ENCODE results near the gene HK3. TPM values are rescaled to one million over a fixed set of nuclear protein-coding genes. Genes with fewer than 3 reads are reported as not detected.
A peak's percentile ranks its signal among the peaks of the same experiment; 100 is the strongest.
"Not testable (repeated sequence)": the region's sequence is repeated elsewhere in the genome, so short reads cannot be mapped to it uniquely, and the experiment has no call there.

HK3 gene
- polyA plus RNA-seq, 2 of the 4 experiments (the other 2 are of a cell fraction) = 0.04 to 0.12 TPM

- no peak for ATAC-seq
- CTCF ChIA-PET = interaction anchor here (1.2 to 3.3 kb wide), 5 partner anchors 9 to 238 kb away, joined by 3 to 19 read pairs (median 4); no protein-coding TSS in a partner anchor
- WGBS (ENCODE audit: missing lambda C conversion rate) = 50% methylated on average over 11 of the region's 16 CpGs
Measured at GRCh38 chr5:176873541-176874172, 25.5 kb downstream of the HK3 start.

GRCh38 chr5:176873011-176873410, 26.1 kb downstream of the HK3 start:
- H3K4me1 ChIP-seq; DNase-seq (ENCODE audit: low read depth in 1 of 2, low spot score in 1 of 2); H3K9me3 ChIP-seq; H3K4me2 ChIP-seq; FAIRE-seq; H3K4me3 ChIP-seq; ATAC-seq; H3K27ac ChIP-seq: not testable (repeated sequence)
- ChIA-PET POLR2A (interaction anchor here (0.7 kb wide), 1 partner anchor 226 kb away, joined by 5 read pairs; the partner anchor contains the start of gene TSPAN17), CTCF (interaction anchor here (1.2 to 3.3 kb wide), 4 partner anchors 9 to 215 kb away, joined by 3 to 19 read pairs (median 4); no protein-coding TSS in a partner anchor)
- 21% methylated on average over 2 of the region's 2 CpGs for WGBS (ENCODE audit: missing lambda C conversion rate)

More at GRCh38 chr5:176873541-176874172, 25.5 kb downstream of the HK3 start:
- POLR2A ChIA-PET = interaction anchor here (0.7 kb wide), 1 partner anchor 226 kb away, joined by 5 read pairs; the partner anchor contains the start of gene TSPAN17
- DNase-seq (ENCODE audit: low read depth in 1 of 2, low spot score in 1 of 2) (no peak), FAIRE-seq (no peak)
- H3K9me3 ChIP-seq = no peaks in the 10 kb centered on the region
- 0 out of 3 replicates have a peak, but pooled peaks cover 8% of the 10 kb centered on the region for H3K4me1 ChIP-seq
- no peak overlapping the region for H3K27ac ChIP-seq
- H3K4me3 ChIP-seq = no peak overlapping the region
- TF ChIP-seq REST (IDR thresholded peaks at IDR 0.05) (no peak), POLR2AphosphoS2 (conservative IDR thresholded peaks at IDR 0.05; ENCODE audit: low read length) (no peak), ESRRA (IDR thresholded peaks at IDR 0.05; ENCODE audit: borderline replicate concordance, low read length) (no peak), MAX (IDR thresholded peaks at IDR 0.05) (no peak)
- no peak overlapping the region for H3K4me2 ChIP-seq

GRCh38 chr5:176872586-176872985, 26.6 kb downstream of the HK3 start:
- H3K4me3 ChIP-seq; DNase-seq (ENCODE audit: low read depth in 1 of 2, low spot score in 1 of 2); POLR2A ChIA-PET; H3K9me3 ChIP-seq; ATAC-seq; FAIRE-seq; H3K4me1 ChIP-seq; H3K4me2 ChIP-seq; H3K27ac ChIP-seq: not testable (repeated sequence)
- CTCF ChIA-PET = interaction anchor here (1.7 to 3.3 kb wide), 2 partner anchors 212 to 215 kb away, joined by 4 to 19 read pairs; no protein-coding TSS in a partner anchor
- 0% methylated on average over 1 of the region's 2 CpGs for WGBS (ENCODE audit: missing lambda C conversion rate)

GRCh38 chr5:176870644-176871043, 28.5 kb downstream of the HK3 start:
- POLR2A ChIA-PET; H3K27ac ChIP-seq; FAIRE-seq; H3K9me3 ChIP-seq; H3K4me1 ChIP-seq; H3K4me2 ChIP-seq; H3K4me3 ChIP-seq; DNase-seq (ENCODE audit: low read depth in 1 of 2, low spot score in 1 of 2): not testable (repeated sequence)
- CTCF ChIA-PET = interaction anchor here (0.6 to 2.6 kb wide), 17 partner anchors 8 to 465 kb away, joined by 3 to 7 read pairs (median 4); no protein-coding TSS in a partner anchor
- 15% methylated on average over 5 of the region's 10 CpGs for WGBS (ENCODE audit: missing lambda C conversion rate)
- peak in 1 of 2 experiments; percentile 4; a peak in 1 of 6 replicates for ATAC-seq

GRCh38 chr5:176870110-176870591, 29.0 kb downstream of the HK3 start:
- no peak overlapping the region for H3K27ac ChIP-seq
- WGBS (ENCODE audit: missing lambda C conversion rate) = 17% methylated on average over 7 of the region's 17 CpGs
- no peak overlapping the region for H3K4me3 ChIP-seq
- ChIA-PET CTCF (interaction anchor here (0.6 to 2.6 kb wide), 21 partner anchors 8 to 464 kb away, joined by 3 to 7 read pairs (median 3); no protein-coding TSS in a partner anchor), POLR2A (no interaction called here)
- DNase-seq (ENCODE audit: low read depth in 1 of 2, low spot score in 1 of 2) (peak; percentile 78 to 85), FAIRE-seq (no peak), ATAC-seq (peak; percentile 84 to 92)
- H3K4me1 ChIP-seq = 0 out of 3 replicates have a peak, but pooled peaks cover 8% of the 10 kb centered on the region
- no peaks in the 10 kb centered on the region for H3K9me3 ChIP-seq
- TF ChIP-seq MYC (IDR thresholded peaks at IDR 0.05; ENCODE audit: borderline replicate concordance, low read length) (no peak), BCL3 (IDR thresholded peaks at IDR 0.05) (no peak), SMC3 (IDR thresholded peaks at IDR 0.05) (peak; percentile 54), CTCF (IDR thresholded peaks at IDR 0.05) (peak; percentile 54), EHF (CRISPR knock-in tag; IDR thresholded peaks at IDR 0.05) (no peak), MAX (IDR thresholded peaks at IDR 0.05) (peak; percentile 40; the same call in 1 of the 2 replicates), RARB (CRISPR knock-in tag; IDR thresholded peaks at IDR 0.05) (no peak), RAD21 (conservative IDR thresholded peaks at IDR 0.05 in 1 of 2, IDR thresholded peaks at IDR 0.05 in 1 of 2) (peak in 1 of 2 experiments; percentile 44; a peak in 3 of 5 replicates), ZSCAN20 (CRISPR knock-in tag; IDR thresholded peaks at IDR 0.05) (no peak), GATA3 (IDR thresholded peaks at IDR 0.05; ENCODE audit: borderline replicate concordance) (no peak), FOSL2 (IDR thresholded peaks at IDR 0.05) (no peak), FOSL2 (CRISPR knock-in tag; IDR thresholded peaks at IDR 0.05) (peak; percentile 82)
- H3K4me2 ChIP-seq = peak overlapping the region; percentile 22; the same call in 2 of the 3 replicates
